ENCODE data around the gene LONRF2. TPM values are rescaled to one million over a fixed set of nuclear protein-coding genes. Genes with fewer than 3 reads are reported as not detected.
A peak's percentile ranks its signal among the peaks of the same experiment; 100 is the strongest.

The LONRF2 gene
- total RNA-seq, 1 experiment from 2014 or later, result 2.7 TPM

DNA sequence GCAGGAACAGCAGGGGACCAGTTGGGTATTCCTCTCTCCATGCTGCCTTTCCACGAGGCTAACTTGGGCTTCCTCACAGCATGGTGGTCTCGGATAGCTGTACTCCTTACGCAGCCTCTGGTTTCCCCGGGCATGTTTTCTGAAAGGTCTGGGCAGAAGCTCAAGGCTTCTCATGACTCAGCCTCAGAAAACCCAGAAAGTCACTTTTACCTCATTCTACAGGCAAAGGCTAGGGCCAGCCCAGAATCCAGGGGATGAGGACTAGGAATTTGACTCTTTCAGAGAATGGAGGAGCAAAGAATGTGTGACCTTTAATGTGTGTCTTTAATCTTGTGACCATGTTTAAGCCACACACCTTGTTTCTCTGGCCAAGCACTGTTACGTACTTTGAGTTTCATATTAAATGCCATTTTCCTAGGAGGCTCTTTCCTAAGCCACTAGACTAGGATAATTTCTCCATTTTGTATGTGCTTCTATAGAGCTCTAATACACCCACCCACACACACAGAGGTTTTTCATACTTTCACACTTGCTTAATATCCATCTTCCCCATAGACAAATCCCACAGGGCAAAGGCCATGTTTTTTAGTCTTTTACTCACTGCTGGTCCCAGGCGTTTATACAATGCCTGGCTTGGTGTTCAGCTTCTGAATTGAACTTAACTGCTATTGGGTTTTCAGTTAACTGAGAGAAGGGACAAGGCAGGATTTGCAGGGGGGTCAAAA lies 77.3 kb downstream of the LONRF2 start:
- Histone ChIP-seq H3K56ac (ENCODE audit: insufficient read length, low read depth, low read length) (no peak overlapping the region), H3K4me2 (ENCODE audit: insufficient read depth, insufficient read length, low read length) (no peak overlapping the region), H4K91ac (ENCODE audit: insufficient read length, low read depth, low read length) (no peak overlapping the region), H2BK5ac (ENCODE audit: insufficient read length, low read length) (no peak overlapping the region), H4K5ac (ENCODE audit: insufficient read length, low read depth, low read length) (no peak overlapping the region), H3K14ac (ENCODE audit: insufficient read depth, low read length) (no peak overlapping the region), H3K79me1 (ENCODE audit: insufficient read depth, low read depth, low read length, poor library complexity, severe bottlenecking) (no peaks in the 10 kb centered on the region), H4K20me1 (ENCODE audit: control insufficient read depth, insufficient read depth, insufficient read length) (no peaks in the 10 kb centered on the region), H2BK20ac (ENCODE audit: low read depth, low read length, poor library complexity, severe bottlenecking) (no peak overlapping the region), H3K9me3 (ENCODE audit: control insufficient read depth, low read depth, low read length) (no peaks in the 10 kb centered on the region), H3K27ac (ENCODE audit: insufficient read length, low read depth, low read length) (no peak overlapping the region), H3T11ph (ENCODE audit: low read length) (no peak overlapping the region), H2BK15ac (ENCODE audit: low read depth, low read length) (no peak overlapping the region), H3K18ac (ENCODE audit: insufficient read length, low read depth, low read length) (no peak overlapping the region), H3K79me2 (ENCODE audit: insufficient read depth, low read length) (no peaks in the 10 kb centered on the region), H3K4ac (ENCODE audit: low read depth, low read length) (no peak overlapping the region), H3K23ac (ENCODE audit: insufficient read length, low read depth, low read length) (no peak overlapping the region), H4K8ac (replicated peaks; ENCODE audit: insufficient read length, low read depth, low read length) (no peak overlapping the region), H2BK120ac (ENCODE audit: low read depth, low read length, poor library complexity, severe bottlenecking) (no peak overlapping the region), H2BK12ac (ENCODE audit: insufficient read length, low read depth, low read length) (no peak overlapping the region), H3K27me3 (ENCODE audit: insufficient read depth, low read length) (no peaks in the 10 kb centered on the region), H2AFZ (ENCODE audit: low read length) (no peak overlapping the region), H3K4me1 (ENCODE audit: insufficient read depth, low read length) (no peaks in the 10 kb centered on the region; the same call in 1 of the 2 replicates), H3K23me2 (ENCODE audit: insufficient read length, low read depth, low read length, poor library complexity, severe bottlenecking) (no peaks in the 10 kb centered on the region), H3K9ac (ENCODE audit: extremely low read depth, insufficient read length, low read length) (no peak overlapping the region), H2AK5ac (ENCODE audit: insufficient read length, low read length) (no peak overlapping the region)
- no peaks in the 10 kb centered on the region for H3K36me3 Mint-ChIP-seq (ENCODE audit: insufficient read depth in 1 of 3, low read depth in 3 of 3)
- no peak overlapping the region for H3K4me3 Mint-ChIP-seq
- TF ChIP-seq, protein P1, sequence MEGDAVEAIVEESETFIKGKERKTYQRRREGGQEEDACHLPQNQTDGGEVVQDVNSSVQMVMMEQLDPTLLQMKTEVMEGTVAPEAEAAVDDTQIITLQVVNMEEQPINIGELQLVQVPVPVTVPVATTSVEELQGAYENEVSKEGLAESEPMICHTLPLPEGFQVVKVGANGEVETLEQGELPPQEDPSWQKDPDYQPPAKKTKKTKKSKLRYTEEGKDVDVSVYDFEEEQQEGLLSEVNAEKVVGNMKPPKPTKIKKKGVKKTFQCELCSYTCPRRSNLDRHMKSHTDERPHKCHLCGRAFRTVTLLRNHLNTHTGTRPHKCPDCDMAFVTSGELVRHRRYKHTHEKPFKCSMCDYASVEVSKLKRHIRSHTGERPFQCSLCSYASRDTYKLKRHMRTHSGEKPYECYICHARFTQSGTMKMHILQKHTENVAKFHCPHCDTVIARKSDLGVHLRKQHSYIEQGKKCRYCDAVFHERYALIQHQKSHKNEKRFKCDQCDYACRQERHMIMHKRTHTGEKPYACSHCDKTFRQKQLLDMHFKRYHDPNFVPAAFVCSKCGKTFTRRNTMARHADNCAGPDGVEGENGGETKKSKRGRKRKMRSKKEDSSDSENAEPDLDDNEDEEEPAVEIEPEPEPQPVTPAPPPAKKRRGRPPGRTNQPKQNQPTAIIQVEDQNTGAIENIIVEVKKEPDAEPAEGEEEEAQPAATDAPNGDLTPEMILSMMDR (conservative IDR thresholded peaks at IDR 0.05), result no peak
- H3K27me3 Mint-ChIP-seq (ENCODE audit: low read depth), result peaks cover 45% of the 10 kb centered on the region
- peaks cover 9 to 12% of the 10 kb centered on the region in 2 experiments for H3K4me1 Mint-ChIP-seq
- WGBS (ENCODE audit: extremely low coverage, insufficient read length, low lambda C conversion rate), result no CpG with 5 or more reads among the region's 6 CpGs
- H3K27ac Mint-ChIP-seq, result peak overlapping the region in 1 of 3 experiments; percentile 12; a peak in 1 of 7 replicates
- H3K9me3 Mint-ChIP-seq, result no peaks in the 10 kb centered on the region
- DNase-seq, result no peak

Data from H9 (cell line).